KOPT-K1 (cell line): ENCODE results near the gene A3GALT2.
"Not testable (repeated sequence)": the region's sequence is repeated elsewhere in the genome, so short reads cannot be mapped to it uniquely, and the experiment has no call there.

Experiments used
- H3K27ac ChIP-seq: fragments of 200-600 bp; sonication (generic); 2 replicates; pipeline ENCODE4 v1.5.1; 2016; ENCODE audit warnings: antibody characterized with exemption, mild to moderate bottlenecking, low read depth, low read length; ENCODE audit not compliant: poor library complexity, severe bottlenecking
- H3K36me3 ChIP-seq: fragments of 200-600 bp; sonication (generic); 2 replicates; pipeline ENCODE4 v1.5.1; 2017; ENCODE audit warnings: antibody characterized with exemption, mild to moderate bottlenecking, low read length, moderate library complexity; ENCODE audit not compliant: insufficient read depth
- H3K9me3 ChIP-seq: fragments of 200-600 bp; sonication (generic); 2 replicates; pipeline ENCODE4 v1.5.1; 2017; ENCODE audit warnings: antibody characterized with exemption, low read length, mild to moderate bottlenecking; ENCODE audit not compliant: insufficient read depth, poor library complexity, severe bottlenecking

A3GALT2 gene

GRCh38 chr1:33299461-33300155 is 21.3 kb downstream of the A3GALT2 start:
- H3K27ac ChIP-seq = no peak overlapping the region
- peaks cover 60% of the 10 kb centered on the region for H3K36me3 ChIP-seq
- no peaks in the 10 kb centered on the region for H3K9me3 ChIP-seq

GRCh38 chr1:33298623-33299277 is 22.1 kb downstream of the A3GALT2 start:
- Histone ChIP-seq H3K9me3 (no peaks in the 10 kb centered on the region), H3K27ac (no peak overlapping the region), H3K36me3 (peaks cover 68% of the 10 kb centered on the region)

GRCh38 chr1:33297911-33298622 is 22.8 kb downstream of the A3GALT2 start:
- H3K36me3 ChIP-seq = peaks cover 75% of the 10 kb centered on the region
- no peak overlapping the region for H3K27ac ChIP-seq
- no peaks in the 10 kb centered on the region for H3K9me3 ChIP-seq

GRCh38 chr1:33296824-33297223 is 24.1 kb downstream of the A3GALT2 start:
- Histone ChIP-seq H3K9me3 (no peaks in the 10 kb centered on the region), H3K27ac (no peak overlapping the region), H3K36me3 (peaks cover 85% of the 10 kb centered on the region)

GRCh38 chr1:33296082-33296458 is 24.8 kb downstream of the A3GALT2 start:
- Histone ChIP-seq H3K27ac (no peak overlapping the region), H3K36me3 (peaks cover 85% of the 10 kb centered on the region), H3K9me3 (no peaks in the 10 kb centered on the region)

- H3K27ac ChIP-seq = no peak overlapping the region
- peaks cover 81% of the 10 kb centered on the region for H3K36me3 ChIP-seq
- no peaks in the 10 kb centered on the region for H3K9me3 ChIP-seq
Measured at GRCh38 chr1:33295450-33296081, 25.3 kb downstream of the A3GALT2 start.

- Histone ChIP-seq H3K9me3 (no peaks in the 10 kb centered on the region), H3K36me3 (peaks cover 76% of the 10 kb centered on the region), H3K27ac (no peak overlapping the region)
Measured at GRCh38 chr1:33295023-33295422, 25.9 kb downstream of the A3GALT2 start.

GRCh38 chr1:33294071-33295010 is 26.6 kb downstream of the A3GALT2 start:
- H3K9me3 ChIP-seq = peaks cover 3% of the 10 kb centered on the region
- H3K36me3 ChIP-seq = peaks cover 76% of the 10 kb centered on the region
- H3K27ac ChIP-seq = no peak overlapping the region

- H3K36me3 ChIP-seq = peaks cover 76% of the 10 kb centered on the region
- H3K9me3 ChIP-seq = peaks cover 3% of the 10 kb centered on the region
- no peak overlapping the region for H3K27ac ChIP-seq
Measured at GRCh38 chr1:33292726-33293340, 28.1 kb downstream of the A3GALT2 start.

- H3K36me3 ChIP-seq = peaks cover 77% of the 10 kb centered on the region
Measured at GRCh38 chr1:33290615-33291014, 30.3 kb downstream of the A3GALT2 start.

GRCh38 chr1:33289858-33290154 is 31.1 kb downstream of the A3GALT2 start:
- Histone ChIP-seq H3K27ac (no peak overlapping the region), H3K36me3 (peaks cover 77% of the 10 kb centered on the region), H3K9me3 (peaks cover 3% of the 10 kb centered on the region)

More at GRCh38 chr1:33290615-33291014, 30.3 kb downstream of the A3GALT2 start:
- not testable (repeated sequence) for H3K27ac ChIP-seq, H3K9me3 ChIP-seq

- no peak overlapping the region for H3K27ac ChIP-seq
- peaks cover 78% of the 10 kb centered on the region for H3K36me3 ChIP-seq
- peaks cover 3% of the 10 kb centered on the region for H3K9me3 ChIP-seq
Measured at GRCh38 chr1:33288976-33289857, 31.7 kb downstream of the A3GALT2 start.

GRCh38 chr1:33287317-33287716 is 33.6 kb downstream of the A3GALT2 start:
- H3K27ac ChIP-seq = no peak overlapping the region
- peaks cover 78% of the 10 kb centered on the region for H3K36me3 ChIP-seq
- H3K9me3 ChIP-seq = peaks cover 3% of the 10 kb centered on the region
